ENCODE measurements around the gene CBLC.
A peak's percentile ranks its signal among the peaks of the same experiment; 100 is the strongest.

The CBLC gene

GRCh38 chr19:44777715-44778347 lies at the start of gene CBLC:
CBLC (plus strand) TSS chr19:44777890; CDS start chr19:44777932, 42 bp downstream.
- no peak for DNase-seq

GRCh38 chr19:44728178-44728577 lies 49.5 kb upstream of the CBLC start:
- no peak for DNase-seq

GRCh38 chr19:44729516-44730033 lies 48.1 kb upstream of the CBLC start:
- no peak for DNase-seq

- no peak for DNase-seq
These were observed 46.6 kb upstream of the CBLC start for GRCh38 chr19:44731081-44731480.

GRCh38 chr19:44731622-44732021 lies 46.1 kb upstream of the CBLC start:
- no peak for DNase-seq

GRCh38 chr19:44732235-44733014 lies 45.3 kb upstream of the CBLC start:
- no peak for DNase-seq

GRCh38 chr19:44734357-44734756 lies 43.3 kb upstream of the CBLC start:
- no peak for DNase-seq

GRCh38 chr19:44735011-44735410 lies 42.7 kb upstream of the CBLC start:
- no peak for DNase-seq

GRCh38 chr19:44737238-44738071 lies 40.2 kb upstream of the CBLC start:
- no peak for DNase-seq

GRCh38 chr19:44738136-44738535 lies 39.6 kb upstream of the CBLC start:
- no peak for DNase-seq

- DNase-seq, result no peak
These were observed 38.8 kb upstream of the CBLC start for GRCh38 chr19:44738603-44739558.

- no peak for DNase-seq
These were observed 37.3 kb upstream of the CBLC start for GRCh38 chr19:44740351-44740824.

GRCh38 chr19:44741258-44741731 lies 36.4 kb upstream of the CBLC start:
- no peak for DNase-seq

GRCh38 chr19:44741841-44742329 lies 35.8 kb upstream of the CBLC start:
- peak; percentile 72 for DNase-seq

GRCh38 chr19:44742330-44743061 lies 35.2 kb upstream of the CBLC start:
- DNase-seq, result no peak

- no peak for DNase-seq
These were observed 32.8 kb upstream of the CBLC start for GRCh38 chr19:44744871-44745332.

- no peak for DNase-seq
These were observed 32.3 kb upstream of the CBLC start for GRCh38 chr19:44745341-44745831.

GRCh38 chr19:44745887-44746600 lies 31.6 kb upstream of the CBLC start:
- no peak for DNase-seq

- DNase-seq, result no peak
These were observed 31.1 kb upstream of the CBLC start for GRCh38 chr19:44746616-44746945.

All from 8988T (cell line).